SU-DHL-6 (cell line): Measurements from ENCODE around the gene DMD.

Source experiments
- H2AFZ ChIP-seq: fragments of 200-600 bp; sonication (generic); 2 replicates; pipeline ENCODE4 v1.6.1; 2014; ENCODE audit warnings: low read depth, mild to moderate bottlenecking, moderate library complexity, mixed read lengths, antibody characterized with exemption, low read length; ENCODE audit not compliant: severe bottlenecking
- H3F3A ChIP-seq: fragments of 200-600 bp; shearing (Covaris generic); 2 replicates; pipeline ENCODE4 v1.6.0; 2016; ENCODE audit warnings: antibody characterized with exemption, mild to moderate bottlenecking; ENCODE audit not compliant: insufficient read depth
- H3K27ac ChIP-seq: fragments of 200-600 bp; sonication (generic); 2 replicates; pipeline ENCODE4 v1.5.1; 2016; ENCODE audit warnings: low read depth, mild to moderate bottlenecking, low read length, moderate library complexity, mixed read lengths
- H3K27me3 ChIP-seq: fragments of 200-600 bp; sonication (generic), shearing (Covaris generic); 2 replicates; pipeline ENCODE4 v1.6.0; 2014; ENCODE audit warnings: mild to moderate bottlenecking, low read length
- H3K36me3 ChIP-seq: fragments of 200-600 bp; sonication (generic); 2 replicates; pipeline ENCODE4 v1.6.1; 2014; ENCODE audit warnings: mild to moderate bottlenecking, low read length, mixed read lengths
- H3K4me2 ChIP-seq: fragments of 300-600, 200-600 bp; shearing (Covaris generic), sonication (generic); 2 replicates; pipeline ENCODE4 v1.6.0; 2014; ENCODE audit warnings: low read length, low read depth, mild to moderate bottlenecking; ENCODE audit not compliant: poor library complexity, severe bottlenecking
- H3K4me3 ChIP-seq: fragments of 200-600 bp; sonication (generic); 2 replicates; pipeline ENCODE4 v1.5.1; 2014; ENCODE audit warnings: antibody characterized with exemption, low read length, mild to moderate bottlenecking, mixed read lengths; ENCODE audit not compliant: insufficient read depth, poor library complexity, severe bottlenecking
- H3K79me2 ChIP-seq: fragments of 200-600 bp; sonication (generic); 2 replicates; pipeline ENCODE4 v1.6.1; 2014; ENCODE audit warnings: mild to moderate bottlenecking, low read length, moderate library complexity; ENCODE audit not compliant: insufficient read depth
- H3K9ac ChIP-seq: fragments of 200-600 bp; sonication (generic); 2 replicates; pipeline ENCODE4 v1.7.0; 2014; ENCODE audit warnings: mild to moderate bottlenecking, low read length
- H3K9me2 ChIP-seq: fragments of 200-600 bp; sonication (generic); replicated peaks from 2 replicates; pipeline ENCODE4 v1.6.1; 2014; ENCODE audit warnings: low read length; ENCODE audit not compliant: insufficient read depth
- H3K9me3 ChIP-seq: fragments of 200-600 bp; sonication (generic); 2 replicates; pipeline ENCODE4 v1.6.1; 2014; ENCODE audit warnings: low read length, mixed read lengths; ENCODE audit not compliant: insufficient read depth
- H4K20me1 ChIP-seq: fragments of 200-600 bp; sonication (generic); 2 replicates; pipeline ENCODE4 v1.6.1; 2014; ENCODE audit warnings: low read depth, mild to moderate bottlenecking, antibody characterized with exemption, low read length, moderate library complexity, mixed read lengths
- CTCF ChIP-seq: fragments of 200-600 bp; sonication (generic); IDR thresholded peaks from one replicate; pipeline ENCODE4 v1.5.1; 2017; ENCODE audit warnings: antibody characterized with exemption, mild to moderate bottlenecking, low read length, moderate library complexity; ENCODE audit not compliant: insufficient read depth, poor library complexity, severe bottlenecking
- EZH2phosphoT487 ChIP-seq: fragments of 200-600 bp; sonication (generic), shearing (Covaris generic); conservative IDR thresholded peaks from 2 replicates; pipeline ENCODE4 v1.6.1; 2018; ENCODE audit warnings: mild to moderate bottlenecking, antibody characterized with exemption, low read length, moderate library complexity, mixed read lengths

The DMD gene

GRCh38 chrX:33204889-33205288 is 6.5 kb downstream of the DMD start:
- Histone ChIP-seq H3K36me3 (no peaks in the 10 kb centered on the region), H3K4me3 (no peak overlapping the region), H3K4me2 (no peak overlapping the region), H3F3A (no peaks in the 10 kb centered on the region), H3K27me3 (no peaks in the 10 kb centered on the region), H3K9ac (no peak overlapping the region), H3K9me2 (no peaks in the 10 kb centered on the region), H3K27ac (no peak overlapping the region), H3K79me2 (no peaks in the 10 kb centered on the region), H3K9me3 (no peaks in the 10 kb centered on the region), H2AFZ (no peak overlapping the region), H4K20me1 (no peaks in the 10 kb centered on the region)
- TF ChIP-seq CTCF (no peak), EZH2phosphoT487 (no peak)

DNA sequence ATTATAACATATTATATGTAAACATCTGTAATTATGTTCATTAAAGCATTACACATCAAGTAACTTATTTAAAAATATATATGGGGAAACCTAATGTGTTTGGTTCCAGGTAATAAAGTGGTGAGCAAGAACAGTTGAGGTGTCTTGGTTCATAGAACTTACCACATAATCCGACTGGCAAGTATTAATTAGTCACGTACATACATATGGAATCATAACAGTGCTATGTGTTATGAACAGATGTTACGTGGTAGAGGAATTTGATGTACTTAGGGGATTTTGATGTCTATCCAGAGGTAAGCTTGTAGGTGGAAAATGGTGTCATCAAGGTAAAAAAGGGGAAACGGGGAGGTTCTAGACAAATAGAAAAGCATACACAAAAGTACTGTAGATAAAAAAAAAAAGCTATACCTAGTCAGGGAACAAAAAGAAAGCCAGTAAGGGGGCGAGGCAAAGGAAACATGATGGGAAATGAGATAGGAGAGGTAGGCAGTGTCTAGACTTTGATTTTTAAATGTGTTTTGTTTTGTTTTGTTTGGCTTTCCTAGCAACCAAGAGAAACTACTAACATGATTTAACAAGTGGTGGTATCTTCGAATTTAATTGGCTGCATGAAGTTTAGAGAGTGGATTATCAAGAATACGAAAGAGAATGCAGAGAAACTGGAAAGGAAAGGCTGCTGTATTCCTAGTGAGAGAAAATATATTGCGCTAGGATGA is 12.6 kb downstream of the DMD start:
- Histone ChIP-seq H3K36me3 (peaks cover 2% of the 10 kb centered on the region; the same call in 1 of the 2 replicates), H3K9me3 (peaks cover 5% of the 10 kb centered on the region; the same call in 1 of the 2 replicates), H4K20me1 (no peaks in the 10 kb centered on the region), H3K4me2 (no peak overlapping the region), H3K79me2 (no peaks in the 10 kb centered on the region), H3K9me2 (no peaks in the 10 kb centered on the region), H2AFZ (no peak overlapping the region), H3F3A (no peaks in the 10 kb centered on the region), H3K27ac (no peak overlapping the region), H3K27me3 (no peaks in the 10 kb centered on the region), H3K4me3 (no peak overlapping the region), H3K9ac (no peak overlapping the region)
- no peak for TF ChIP-seq CTCF
- TF ChIP-seq EZH2phosphoT487, result no peak

GRCh38 chrX:33195698-33196097 is 15.7 kb downstream of the DMD start:
- H3K79me2 ChIP-seq, result no peaks in the 10 kb centered on the region
- no peaks in the 10 kb centered on the region for H4K20me1 ChIP-seq
- H2AFZ ChIP-seq, result no peak overlapping the region
- no peaks in the 10 kb centered on the region for H3K9me2 ChIP-seq
- H3K27ac ChIP-seq, result no peak overlapping the region
- TF ChIP-seq CTCF (no peak), EZH2phosphoT487 (no peak)
- H3K27me3 ChIP-seq, result no peaks in the 10 kb centered on the region
- no peak overlapping the region for H3K4me3 ChIP-seq
- no peak overlapping the region for H3K4me2 ChIP-seq
- H3F3A ChIP-seq, result 0 out of 2 replicates have a peak, but pooled peaks cover 4% of the 10 kb centered on the region
- no peak overlapping the region for H3K9ac ChIP-seq
- peaks cover 2% of the 10 kb centered on the region; the same call in 1 of the 2 replicates for H3K36me3 ChIP-seq
- H3K9me3 ChIP-seq, result peaks cover 5% of the 10 kb centered on the region; the same call in 1 of the 2 replicates
